ENCODE measurements around the gene STARD3. TPM values are rescaled to one million over a fixed set of nuclear protein-coding genes. Genes with fewer than 3 reads are reported as not detected.

STARD3 gene
- total and polyA plus RNA-seq, 2 of the 13 experiments (the other 11 are each of a cell fraction or from before 2014, with no cell fraction given): 34.6 to 100 TPM

DNA sequence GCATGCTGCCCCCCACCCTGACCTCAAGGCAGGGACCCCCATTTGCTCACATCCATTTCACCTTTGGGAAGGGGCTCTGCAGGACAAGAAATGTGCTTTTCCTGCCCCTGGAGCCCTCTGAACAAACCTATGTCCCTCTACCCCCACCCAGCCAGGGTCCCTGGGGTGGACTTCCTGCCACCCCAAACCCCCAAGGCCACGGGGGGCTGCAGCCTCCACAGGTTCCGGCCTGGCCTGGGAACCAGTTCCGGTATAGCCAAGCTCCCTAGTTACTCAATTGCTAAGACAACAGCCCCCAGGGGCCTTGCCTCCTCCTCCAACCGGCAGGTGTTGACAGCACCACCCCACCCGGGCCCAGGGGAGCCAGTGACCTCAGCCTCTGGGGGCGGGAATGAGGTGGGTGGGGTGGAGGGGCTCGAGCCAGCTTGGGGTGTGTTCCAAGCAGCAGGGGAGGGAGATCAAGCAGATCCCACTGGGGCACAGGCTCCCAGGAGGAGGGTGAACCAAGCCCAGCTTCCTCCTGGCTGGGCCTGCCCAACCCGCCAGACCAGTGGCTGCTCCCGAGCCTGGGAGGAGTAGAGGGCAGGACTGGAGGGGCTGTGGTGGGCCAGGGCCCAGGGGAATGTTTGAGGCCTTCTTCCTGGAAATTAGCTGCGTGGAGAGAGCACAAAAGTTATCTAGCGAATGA, 37.9 kb downstream of the STARD3 start (continued):
- TF ChIP-seq, protein P1, sequence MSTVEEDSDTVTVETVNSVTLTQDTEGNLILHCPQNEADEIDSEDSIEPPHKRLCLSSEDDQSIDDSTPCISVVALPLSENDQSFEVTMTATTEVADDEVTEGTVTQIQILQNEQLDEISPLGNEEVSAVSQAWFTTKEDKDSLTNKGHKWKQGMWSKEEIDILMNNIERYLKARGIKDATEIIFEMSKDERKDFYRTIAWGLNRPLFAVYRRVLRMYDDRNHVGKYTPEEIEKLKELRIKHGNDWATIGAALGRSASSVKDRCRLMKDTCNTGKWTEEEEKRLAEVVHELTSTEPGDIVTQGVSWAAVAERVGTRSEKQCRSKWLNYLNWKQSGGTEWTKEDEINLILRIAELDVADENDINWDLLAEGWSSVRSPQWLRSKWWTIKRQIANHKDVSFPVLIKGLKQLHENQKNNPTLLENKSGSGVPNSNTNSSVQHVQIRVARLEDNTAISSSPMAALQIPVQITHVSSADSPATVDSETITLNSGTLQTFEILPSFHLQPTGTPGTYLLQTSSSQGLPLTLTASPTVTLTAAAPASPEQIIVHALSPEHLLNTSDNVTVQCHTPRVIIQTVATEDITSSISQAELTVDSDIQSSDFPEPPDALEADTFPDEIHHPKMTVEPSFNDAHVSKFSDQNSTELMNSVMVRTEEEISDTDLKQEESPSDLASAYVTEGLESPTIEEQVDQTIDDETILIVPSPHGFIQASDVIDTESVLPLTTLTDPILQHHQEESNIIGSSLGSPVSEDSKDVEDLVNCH (CRISPR knock-in tag; IDR thresholded peaks at IDR 0.05): no peak
- TF ChIP-seq, protein P2, sequence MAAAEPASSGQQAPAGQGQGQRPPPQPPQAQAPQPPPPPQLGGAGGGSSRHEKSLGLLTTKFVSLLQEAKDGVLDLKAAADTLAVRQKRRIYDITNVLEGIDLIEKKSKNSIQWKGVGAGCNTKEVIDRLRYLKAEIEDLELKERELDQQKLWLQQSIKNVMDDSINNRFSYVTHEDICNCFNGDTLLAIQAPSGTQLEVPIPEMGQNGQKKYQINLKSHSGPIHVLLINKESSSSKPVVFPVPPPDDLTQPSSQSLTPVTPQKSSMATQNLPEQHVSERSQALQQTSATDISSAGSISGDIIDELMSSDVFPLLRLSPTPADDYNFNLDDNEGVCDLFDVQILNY (CRISPR knock-in tag; conservative IDR thresholded peaks at IDR 0.05): no peak
- TF ChIP-seq EP300 (IDR thresholded peaks at IDR 0.05; ENCODE audit: low read depth in 2 of 2, low read length in 2 of 2): peak in 1 of 2 experiments; percentile 74; a peak in 2 of 4 replicates
- TF ChIP-seq EP300 (CRISPR knock-in tag; IDR thresholded peaks at IDR 0.05; ENCODE audit: borderline replicate concordance): peak; percentile 30; the same call in 1 of the 2 replicates
- TF ChIP-seq, protein P3, sequence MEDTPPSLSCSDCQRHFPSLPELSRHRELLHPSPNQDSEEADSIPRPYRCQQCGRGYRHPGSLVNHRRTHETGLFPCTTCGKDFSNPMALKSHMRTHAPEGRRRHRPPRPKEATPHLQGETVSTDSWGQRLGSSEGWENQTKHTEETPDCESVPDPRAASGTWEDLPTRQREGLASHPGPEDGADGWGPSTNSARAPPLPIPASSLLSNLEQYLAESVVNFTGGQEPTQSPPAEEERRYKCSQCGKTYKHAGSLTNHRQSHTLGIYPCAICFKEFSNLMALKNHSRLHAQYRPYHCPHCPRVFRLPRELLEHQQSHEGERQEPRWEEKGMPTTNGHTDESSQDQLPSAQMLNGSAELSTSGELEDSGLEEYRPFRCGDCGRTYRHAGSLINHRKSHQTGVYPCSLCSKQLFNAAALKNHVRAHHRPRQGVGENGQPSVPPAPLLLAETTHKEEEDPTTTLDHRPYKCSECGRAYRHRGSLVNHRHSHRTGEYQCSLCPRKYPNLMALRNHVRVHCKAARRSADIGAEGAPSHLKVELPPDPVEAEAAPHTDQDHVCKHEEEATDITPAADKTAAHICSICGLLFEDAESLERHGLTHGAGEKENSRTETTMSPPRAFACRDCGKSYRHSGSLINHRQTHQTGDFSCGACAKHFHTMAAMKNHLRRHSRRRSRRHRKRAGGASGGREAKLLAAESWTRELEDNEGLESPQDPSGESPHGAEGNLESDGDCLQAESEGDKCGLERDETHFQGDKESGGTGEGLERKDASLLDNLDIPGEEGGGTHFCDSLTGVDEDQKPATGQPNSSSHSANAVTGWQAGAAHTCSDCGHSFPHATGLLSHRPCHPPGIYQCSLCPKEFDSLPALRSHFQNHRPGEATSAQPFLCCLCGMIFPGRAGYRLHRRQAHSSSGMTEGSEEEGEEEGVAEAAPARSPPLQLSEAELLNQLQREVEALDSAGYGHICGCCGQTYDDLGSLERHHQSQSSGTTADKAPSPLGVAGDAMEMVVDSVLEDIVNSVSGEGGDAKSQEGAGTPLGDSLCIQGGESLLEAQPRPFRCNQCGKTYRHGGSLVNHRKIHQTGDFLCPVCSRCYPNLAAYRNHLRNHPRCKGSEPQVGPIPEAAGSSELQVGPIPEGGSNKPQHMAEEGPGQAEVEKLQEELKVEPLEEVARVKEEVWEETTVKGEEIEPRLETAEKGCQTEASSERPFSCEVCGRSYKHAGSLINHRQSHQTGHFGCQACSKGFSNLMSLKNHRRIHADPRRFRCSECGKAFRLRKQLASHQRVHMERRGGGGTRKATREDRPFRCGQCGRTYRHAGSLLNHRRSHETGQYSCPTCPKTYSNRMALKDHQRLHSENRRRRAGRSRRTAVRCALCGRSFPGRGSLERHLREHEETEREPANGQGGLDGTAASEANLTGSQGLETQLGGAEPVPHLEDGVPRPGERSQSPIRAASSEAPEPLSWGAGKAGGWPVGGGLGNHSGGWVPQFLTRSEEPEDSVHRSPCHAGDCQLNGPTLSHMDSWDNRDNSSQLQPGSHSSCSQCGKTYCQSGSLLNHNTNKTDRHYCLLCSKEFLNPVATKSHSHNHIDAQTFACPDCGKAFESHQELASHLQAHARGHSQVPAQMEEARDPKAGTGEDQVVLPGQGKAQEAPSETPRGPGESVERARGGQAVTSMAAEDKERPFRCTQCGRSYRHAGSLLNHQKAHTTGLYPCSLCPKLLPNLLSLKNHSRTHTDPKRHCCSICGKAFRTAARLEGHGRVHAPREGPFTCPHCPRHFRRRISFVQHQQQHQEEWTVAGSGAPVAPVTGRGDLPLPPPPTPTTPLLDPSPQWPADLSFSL (CRISPR knock-in tag; IDR thresholded peaks at IDR 0.05): no peak
- TF ChIP-seq, protein P4, sequence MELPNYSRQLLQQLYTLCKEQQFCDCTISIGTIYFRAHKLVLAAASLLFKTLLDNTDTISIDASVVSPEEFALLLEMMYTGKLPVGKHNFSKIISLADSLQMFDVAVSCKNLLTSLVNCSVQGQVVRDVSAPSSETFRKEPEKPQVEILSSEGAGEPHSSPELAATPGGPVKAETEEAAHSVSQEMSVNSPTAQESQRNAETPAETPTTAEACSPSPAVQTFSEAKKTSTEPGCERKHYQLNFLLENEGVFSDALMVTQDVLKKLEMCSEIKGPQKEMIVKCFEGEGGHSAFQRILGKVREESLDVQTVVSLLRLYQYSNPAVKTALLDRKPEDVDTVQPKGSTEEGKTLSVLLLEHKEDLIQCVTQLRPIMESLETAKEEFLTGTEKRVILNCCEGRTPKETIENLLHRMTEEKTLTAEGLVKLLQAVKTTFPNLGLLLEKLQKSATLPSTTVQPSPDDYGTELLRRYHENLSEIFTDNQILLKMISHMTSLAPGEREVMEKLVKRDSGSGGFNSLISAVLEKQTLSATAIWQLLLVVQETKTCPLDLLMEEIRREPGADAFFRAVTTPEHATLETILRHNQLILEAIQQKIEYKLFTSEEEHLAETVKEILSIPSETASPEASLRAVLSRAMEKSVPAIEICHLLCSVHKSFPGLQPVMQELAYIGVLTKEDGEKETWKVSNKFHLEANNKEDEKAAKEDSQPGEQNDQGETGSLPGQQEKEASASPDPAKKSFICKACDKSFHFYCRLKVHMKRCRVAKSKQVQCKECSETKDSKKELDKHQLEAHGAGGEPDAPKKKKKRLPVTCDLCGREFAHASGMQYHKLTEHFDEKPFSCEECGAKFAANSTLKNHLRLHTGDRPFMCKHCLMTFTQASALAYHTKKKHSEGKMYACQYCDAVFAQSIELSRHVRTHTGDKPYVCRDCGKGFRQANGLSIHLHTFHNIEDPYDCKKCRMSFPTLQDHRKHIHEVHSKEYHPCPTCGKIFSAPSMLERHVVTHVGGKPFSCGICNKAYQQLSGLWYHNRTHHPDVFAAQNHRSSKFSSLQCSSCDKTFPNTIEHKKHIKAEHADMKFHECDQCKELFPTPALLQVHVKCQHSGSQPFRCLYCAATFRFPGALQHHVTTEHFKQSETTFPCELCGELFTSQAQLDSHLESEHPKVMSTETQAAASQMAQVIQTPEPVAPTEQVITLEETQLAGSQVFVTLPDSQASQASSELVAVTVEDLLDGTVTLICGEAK (IDR thresholded peaks at IDR 0.05): no peak
- TF ChIP-seq, protein P4 (CRISPR knock-in tag; IDR thresholded peaks at IDR 0.05): no peak; the same call in 1 of the 2 replicates
- TF ChIP-seq NFKBIZ (CRISPR knock-in tag; IDR thresholded peaks at IDR 0.05): peak; percentile 46; the same call in 1 of the 2 replicates

All from HepG2 (cell line).